GM18951 (cell line): ENCODE results near the gene VPS36.

Experiments
- POLR2A ChIP-seq: IDR thresholded peaks from 4 replicates; pipeline ENCODE4 v1.6.1; 2011; ENCODE audit warnings: mild to moderate bottlenecking; ENCODE audit not compliant: insufficient read length, insufficient read depth; ENCODE audit errors: extremely low read depth
- in situ Hi-C: fragments of 300-500 bp; cut with MboI; formaldehyde crosslinking; loops from one replicate; pipeline ENCODE4 v1.12.0; 2022; ENCODE audit warnings: low sequenced_read_pairs, mixed read lengths, inconsistent platforms; ENCODE audit not compliant: unreplicated experiment

Gene VPS36

GRCh38 chr13:52454459-52454819 is 4.0 kb upstream of the VPS36 start:
- in situ Hi-C loops: no loop called here
- TF ChIP-seq POLR2A: peak; percentile 42

DNA sequence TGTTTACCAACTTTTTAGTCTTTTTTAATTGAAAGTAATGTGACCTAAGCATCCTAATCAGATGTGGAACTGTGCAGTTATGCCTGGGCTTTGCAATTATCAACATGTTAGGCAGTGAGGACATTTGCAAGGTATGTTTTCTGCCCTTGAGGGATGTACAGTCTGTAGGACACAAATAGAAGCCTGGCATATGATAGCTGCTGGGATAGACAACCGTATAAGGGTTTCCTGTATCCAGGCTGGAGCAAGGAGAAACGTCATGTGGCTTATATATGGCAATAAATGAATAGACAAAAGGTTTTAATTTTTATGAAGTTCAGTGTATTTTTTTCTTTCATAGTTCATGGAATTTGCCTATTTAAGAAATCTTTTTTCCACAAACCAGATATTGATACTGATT is 2.0 kb upstream of the VPS36 start:
- TF ChIP-seq POLR2A: no peak
- in situ Hi-C loops: no loop called here

- in situ Hi-C loops: no loop called here
These were observed 836 bp upstream of the VPS36 start for GRCh38 chr13:52451135-52451804.

GRCh38 chr13:52450793-52451116 is 321 bp upstream of the VPS36 start:
- TF ChIP-seq POLR2A: no peak
- in situ Hi-C loops: no loop called here

More at GRCh38 chr13:52451135-52451804, 836 bp upstream of the VPS36 start:
- no peak for TF ChIP-seq POLR2A

GRCh38 chr13:52449331-52450011 is 963 bp downstream of the VPS36 start:
- TF ChIP-seq POLR2A: no peak
- in situ Hi-C loops: no loop called here

GRCh38 chr13:52447815-52448552 is 2.5 kb downstream of the VPS36 start:
- in situ Hi-C loops: no loop called here

GRCh38 chr13:52447354-52447753 is 3.1 kb downstream of the VPS36 start:
- in situ Hi-C loops: no loop called here
- no peak for TF ChIP-seq POLR2A

More at GRCh38 chr13:52447815-52448552, 2.5 kb downstream of the VPS36 start:
- TF ChIP-seq POLR2A: no peak

DNA sequence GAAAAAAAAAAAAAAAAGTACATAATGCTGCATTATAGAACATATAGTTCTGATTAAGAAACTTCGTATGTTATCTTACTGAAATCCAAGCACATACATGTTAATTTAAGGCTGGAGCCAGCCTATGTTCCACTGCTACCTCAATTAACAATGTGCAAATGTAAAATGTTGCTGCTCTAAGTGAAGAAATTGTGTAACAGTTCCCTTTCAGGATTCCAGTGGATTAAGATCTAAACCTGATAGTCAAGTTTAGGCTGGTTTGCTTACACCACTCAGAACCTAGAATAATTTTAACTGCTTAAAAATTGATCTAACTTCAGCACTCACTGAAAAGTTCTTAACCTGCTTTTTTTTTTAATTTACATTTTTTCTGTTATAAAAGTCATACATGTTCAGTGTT is 4.2 kb downstream of the VPS36 start:
- TF ChIP-seq POLR2A: no peak
- in situ Hi-C loops: no loop called here

DNA sequence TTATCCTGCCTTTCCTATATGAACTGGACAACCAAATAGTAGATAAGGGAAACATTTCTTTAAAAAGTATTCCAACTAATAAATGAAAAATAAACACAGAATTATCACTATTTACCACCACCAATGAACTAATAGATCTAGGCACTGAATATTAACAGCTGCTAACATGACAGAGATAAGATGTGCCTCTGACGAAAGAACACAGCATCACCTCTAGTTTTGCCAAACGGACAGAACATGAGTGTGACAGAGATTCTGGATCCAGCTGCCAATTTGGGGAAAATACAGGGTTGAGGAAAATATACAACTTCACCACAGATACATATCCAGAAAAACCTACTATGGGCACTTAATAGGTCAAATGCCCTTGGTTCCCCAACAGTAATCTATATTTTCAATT is 18.0 kb downstream of the VPS36 start:
- in situ Hi-C loops: no loop called here

GRCh38 chr13:52428295-52428694 is 22.1 kb downstream of the VPS36 start:
- in situ Hi-C loops: no loop called here

More for the DNA sequence above, 18.0 kb downstream of the VPS36 start:
- TF ChIP-seq POLR2A: no peak

DNA sequence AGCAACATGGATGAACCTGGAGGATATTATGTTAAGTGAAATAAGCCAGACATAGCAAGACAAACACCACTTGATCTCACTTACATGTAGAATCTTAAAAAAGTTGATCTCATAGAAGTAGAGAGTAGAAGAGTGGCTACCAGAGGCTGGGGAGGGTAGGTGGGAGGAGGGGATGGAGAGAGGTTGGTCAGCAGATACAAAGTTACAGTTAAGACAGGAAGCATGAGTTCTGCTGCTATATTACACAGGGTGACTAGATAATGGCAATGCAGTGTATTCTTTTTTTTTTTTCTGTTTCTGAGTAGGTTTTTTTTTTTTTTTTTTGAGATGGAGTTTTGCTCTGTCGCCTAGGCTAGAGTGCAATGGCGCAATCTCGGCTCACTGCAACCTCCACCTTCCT is 29.2 kb downstream of the VPS36 start:
- in situ Hi-C loops: no loop called here
- no peak for TF ChIP-seq POLR2A

More at GRCh38 chr13:52428295-52428694, 22.1 kb downstream of the VPS36 start:
- no peak for TF ChIP-seq POLR2A

- in situ Hi-C loops: no loop called here
- no peak for TF ChIP-seq POLR2A
These were observed 31.4 kb downstream of the VPS36 start for GRCh38 chr13:52419080-52419479.

- TF ChIP-seq POLR2A: no peak
- in situ Hi-C loops: no loop called here
These were observed 35.5 kb downstream of the VPS36 start for GRCh38 chr13:52414963-52415362.

GRCh38 chr13:52414051-52414450 is 36.4 kb downstream of the VPS36 start:
- no peak for TF ChIP-seq POLR2A
- in situ Hi-C loops: no loop called here
